ENCODE measurements around the gene DUS4L. TPM values are rescaled to one million over a fixed set of nuclear protein-coding genes. Genes with fewer than 3 reads are reported as not detected.
A peak's percentile ranks its signal among the peaks of the same experiment; 100 is the strongest.

DUS4L gene
- total RNA-seq, 1 donor, result 5.4 TPM

DNA sequence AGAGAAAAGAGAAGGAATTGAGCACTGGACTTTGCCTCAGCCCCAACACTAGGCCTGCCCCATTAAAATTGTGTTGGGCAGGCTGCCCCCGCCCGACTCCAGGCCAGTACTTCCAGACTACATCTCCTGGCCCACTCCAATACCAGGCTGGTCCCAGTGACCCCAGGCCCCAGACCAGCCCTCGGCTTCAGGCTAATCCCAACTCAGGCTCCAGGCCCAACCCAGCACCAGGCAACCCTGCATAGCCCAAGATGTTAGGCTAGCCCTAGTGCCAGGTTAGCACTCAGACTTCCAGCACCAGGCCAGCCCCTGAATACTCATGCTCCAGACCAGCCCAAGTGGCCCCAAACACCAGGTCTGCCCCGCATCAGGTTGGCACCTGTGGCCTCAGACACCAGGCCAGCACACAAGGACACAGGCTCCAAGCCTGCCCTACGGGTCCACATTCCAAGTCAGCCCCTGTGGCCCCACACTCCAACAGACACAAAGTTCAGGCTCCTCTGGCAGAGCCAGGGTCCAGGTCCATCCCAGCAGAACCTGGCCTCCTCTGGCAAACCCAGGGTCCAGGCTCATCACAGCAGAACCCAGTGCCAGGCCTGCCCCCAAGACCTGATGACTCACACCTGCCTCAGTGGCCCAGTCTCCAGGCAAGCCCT lies 20.3 kb upstream of the DUS4L start:
- TF ChIP-seq CTCF (IDR thresholded peaks at IDR 0.05; ENCODE audit: extremely low read depth, low read depth, low read length), result no peak
- peaks cover 24% of the 10 kb centered on the region for H3K79me2 ChIP-seq (ENCODE audit: insufficient read depth, low read length)
- DNase-seq (ENCODE audit: insufficient read length, low spot score, missing footprints), result peak; percentile 62
- no peak overlapping the region for H3K4me3 ChIP-seq (ENCODE audit: insufficient read depth, low read length)
- no peak overlapping the region for H3K4me2 ChIP-seq (ENCODE audit: insufficient read depth, low read length)
- no peak overlapping the region for H2AFZ ChIP-seq (ENCODE audit: low read length)
- H3K9me3 ChIP-seq (ENCODE audit: low read depth, low read length), result no peaks in the 10 kb centered on the region
- no peak overlapping the region for H3K27ac ChIP-seq (ENCODE audit: low read depth, low read length)
- peaks cover 12% of the 10 kb centered on the region for H4K20me1 ChIP-seq (ENCODE audit: insufficient read depth, low read length)
- H3K36me3 ChIP-seq (ENCODE audit: insufficient read depth, low read length), result peaks cover 17% of the 10 kb centered on the region
- no peaks in the 10 kb centered on the region for H3K4me1 ChIP-seq (ENCODE audit: insufficient read depth, low read length)
- H3K27me3 ChIP-seq (ENCODE audit: insufficient read depth, low read length), result no peaks in the 10 kb centered on the region

DNA sequence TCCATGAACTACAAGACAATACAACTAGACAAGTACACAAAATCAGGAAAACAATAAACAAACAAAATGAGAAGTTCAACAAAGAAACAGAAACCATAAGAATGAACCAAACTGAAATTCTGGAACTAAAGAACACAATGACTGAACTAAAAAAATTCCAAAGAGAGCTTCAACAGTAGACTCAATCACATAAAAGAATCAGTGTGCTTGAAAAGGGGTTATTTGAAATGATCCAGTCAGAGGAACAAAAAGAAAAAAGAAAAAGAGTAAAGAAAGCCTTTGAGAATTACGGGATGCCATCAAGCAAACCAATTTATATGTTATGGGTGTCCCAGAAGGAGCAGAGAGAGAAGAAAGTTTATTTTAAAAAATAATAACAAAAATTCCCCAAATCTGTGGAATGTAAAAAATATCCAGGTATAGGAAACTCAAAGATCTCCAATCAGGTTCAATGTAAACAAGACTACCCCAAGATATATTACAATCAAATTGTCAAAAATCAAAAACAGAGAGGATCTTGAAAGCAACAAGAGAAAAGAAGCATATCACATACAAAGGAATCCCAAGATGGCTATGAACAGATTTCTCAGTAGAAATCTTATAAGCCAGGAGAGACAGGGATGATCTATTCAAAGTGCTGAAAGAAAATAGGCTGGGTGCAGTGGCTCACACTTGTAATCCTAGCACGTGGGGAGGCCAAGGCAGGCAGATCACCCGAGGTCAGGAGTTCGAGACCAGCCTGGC lies 18.8 kb upstream of the DUS4L start:
- no peaks in the 10 kb centered on the region for H3K9me3 ChIP-seq (ENCODE audit: low read depth, low read length)
- H2AFZ ChIP-seq (ENCODE audit: low read length), result no peak overlapping the region
- peaks cover 12% of the 10 kb centered on the region for H4K20me1 ChIP-seq (ENCODE audit: insufficient read depth, low read length)
- peaks cover 31% of the 10 kb centered on the region for H3K79me2 ChIP-seq (ENCODE audit: insufficient read depth, low read length)
- no peak overlapping the region for H3K4me3 ChIP-seq (ENCODE audit: insufficient read depth, low read length)
- no peak overlapping the region for H3K27ac ChIP-seq (ENCODE audit: low read depth, low read length)
- TF ChIP-seq CTCF (IDR thresholded peaks at IDR 0.05; ENCODE audit: extremely low read depth, low read depth, low read length), result no peak
- H3K36me3 ChIP-seq (ENCODE audit: insufficient read depth, low read length), result peaks cover 17% of the 10 kb centered on the region
- no peaks in the 10 kb centered on the region for H3K27me3 ChIP-seq (ENCODE audit: insufficient read depth, low read length)
- H3K4me2 ChIP-seq (ENCODE audit: insufficient read depth, low read length), result no peak overlapping the region
- DNase-seq (ENCODE audit: insufficient read length, low spot score, missing footprints), result no peak
- H3K4me1 ChIP-seq (ENCODE audit: insufficient read depth, low read length), result no peaks in the 10 kb centered on the region

DNA sequence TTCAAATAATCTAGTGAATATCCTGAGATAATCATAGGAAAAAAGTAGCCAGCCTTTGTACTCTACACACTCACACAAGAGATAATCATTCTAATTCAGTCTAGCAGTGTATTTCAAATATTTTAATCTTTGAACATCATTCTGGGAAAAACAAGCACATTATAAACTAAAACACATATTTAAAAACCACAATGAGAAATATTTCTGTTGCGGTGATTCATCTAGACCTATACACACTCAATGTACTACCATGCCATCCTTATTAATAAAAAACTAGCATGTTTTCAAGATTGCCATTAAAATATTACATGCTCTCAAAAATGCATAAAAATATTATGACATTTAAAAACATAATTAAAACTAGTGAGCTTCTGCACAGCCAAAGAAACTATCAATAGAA lies 11.8 kb upstream of the DUS4L start:
- H3K4me3 ChIP-seq (ENCODE audit: insufficient read depth, low read length), result no peak overlapping the region
- DNase-seq (ENCODE audit: insufficient read length, low spot score, missing footprints), result peak; percentile 39
- H3K79me2 ChIP-seq (ENCODE audit: insufficient read depth, low read length), result peaks cover 40% of the 10 kb centered on the region
- H3K9me3 ChIP-seq (ENCODE audit: low read depth, low read length), result no peaks in the 10 kb centered on the region
- peaks cover 22% of the 10 kb centered on the region for H3K36me3 ChIP-seq (ENCODE audit: insufficient read depth, low read length)
- H3K4me1 ChIP-seq (ENCODE audit: insufficient read depth, low read length), result no peaks in the 10 kb centered on the region
- no peak overlapping the region for H3K4me2 ChIP-seq (ENCODE audit: insufficient read depth, low read length)
- no peak overlapping the region for H2AFZ ChIP-seq (ENCODE audit: low read length)
- H4K20me1 ChIP-seq (ENCODE audit: insufficient read depth, low read length), result no peaks in the 10 kb centered on the region
- no peaks in the 10 kb centered on the region for H3K27me3 ChIP-seq (ENCODE audit: insufficient read depth, low read length)
- H3K27ac ChIP-seq (ENCODE audit: low read depth, low read length), result no peak overlapping the region
- no peak for TF ChIP-seq CTCF (IDR thresholded peaks at IDR 0.05; ENCODE audit: extremely low read depth, low read depth, low read length)

DNA sequence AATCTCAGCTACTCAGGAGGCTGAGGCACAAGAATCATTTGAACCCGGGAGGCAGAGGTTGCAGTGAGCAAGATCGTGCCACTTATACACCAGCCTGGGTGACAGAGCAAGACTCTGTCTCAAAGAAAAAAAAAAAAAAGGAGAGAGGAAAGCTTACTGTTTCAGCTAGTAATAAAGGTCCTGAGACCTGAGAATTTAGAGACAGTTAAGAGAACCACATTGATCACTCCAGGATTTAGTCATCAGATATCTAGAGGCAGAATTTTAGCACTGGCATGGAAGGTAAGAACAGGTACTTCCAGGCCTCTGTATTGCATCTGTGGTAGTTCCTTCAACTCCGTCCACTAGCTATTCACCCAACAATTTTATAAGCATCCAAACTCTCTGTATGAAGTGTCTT lies 7.9 kb upstream of the DUS4L start:
- no peak overlapping the region for H3K4me3 ChIP-seq (ENCODE audit: insufficient read depth, low read length)
- H3K27ac ChIP-seq (ENCODE audit: low read depth, low read length), result no peak overlapping the region
- peaks cover 18% of the 10 kb centered on the region for H3K36me3 ChIP-seq (ENCODE audit: insufficient read depth, low read length)
- H3K9me3 ChIP-seq (ENCODE audit: low read depth, low read length), result no peaks in the 10 kb centered on the region
- no peaks in the 10 kb centered on the region for H3K27me3 ChIP-seq (ENCODE audit: insufficient read depth, low read length)
- H4K20me1 ChIP-seq (ENCODE audit: insufficient read depth, low read length), result peaks cover 4% of the 10 kb centered on the region
- H3K4me1 ChIP-seq (ENCODE audit: insufficient read depth, low read length), result peaks cover 14% of the 10 kb centered on the region
- no peak overlapping the region for H2AFZ ChIP-seq (ENCODE audit: low read length)
- H3K4me2 ChIP-seq (ENCODE audit: insufficient read depth, low read length), result no peak overlapping the region
- TF ChIP-seq CTCF (IDR thresholded peaks at IDR 0.05; ENCODE audit: extremely low read depth, low read depth, low read length), result no peak
- H3K79me2 ChIP-seq (ENCODE audit: insufficient read depth, low read length), result peaks cover 52% of the 10 kb centered on the region
- no peak for DNase-seq (ENCODE audit: insufficient read length, low spot score, missing footprints)
